Tibial nerve (tissue), 3 donors: Measurements from ENCODE around the gene OR12D3.

Source experiments
- CTCF ChIP-seq, 5 experiments: fragments of 200-600 bp in 3 of 5; fragments of 450-650 bp in 2 of 5; sonication (generic) in 3 of 5; IDR thresholded peaks; one replicate each; pipeline ENCODE4 v1.5.1; 2016 to 2019; ENCODE audit warnings: antibody characterized with exemption in 5 of 5, mild to moderate bottlenecking in 3 of 5, moderate library complexity in 2 of 5
- POLR2A ChIP-seq, 2 donors: fragments of 450-650 bp; IDR thresholded peaks; one replicate each; pipeline ENCODE4 v1.6.1; 2017; ENCODE audit warnings: antibody characterized with exemption in 2 of 2, mild to moderate bottlenecking in 2 of 2, moderate library complexity in 2 of 2

- TF ChIP-seq CTCF (IDR thresholded peaks at IDR 0.05) (no peak), POLR2A (IDR thresholded peaks at IDR 0.05) (no peak)
These were observed 6.3 kb downstream of the OR12D3 start, which contains the start of gene OR5V1 for GRCh38 chr6:29368765-29369164.
